HG02885 (cell line): ENCODE measurements around the gene PLXNA4.

Source experiments
- ATAC-seq: cut with Tn5 transposase; IDR thresholded peaks from one replicate; pipeline ENCODE4 v1.9.1; 2021; ENCODE audit warnings: mild to moderate bottlenecking; ENCODE audit not compliant: unreplicated experiment, poor library complexity

PLXNA4 gene

GRCh38 chr7:132376361-132377013 lies 199.8 kb downstream of the PLXNA4 start:
- no peak for ATAC-seq

GRCh38 chr7:132373879-132374278 lies 202.4 kb downstream of the PLXNA4 start:
- no peak for ATAC-seq

GRCh38 chr7:132373041-132373440 lies 203.2 kb downstream of the PLXNA4 start:
- no peak for ATAC-seq

- ATAC-seq = no peak
These were observed 204.3 kb downstream of the PLXNA4 start for GRCh38 chr7:132371948-132372347.

DNA sequence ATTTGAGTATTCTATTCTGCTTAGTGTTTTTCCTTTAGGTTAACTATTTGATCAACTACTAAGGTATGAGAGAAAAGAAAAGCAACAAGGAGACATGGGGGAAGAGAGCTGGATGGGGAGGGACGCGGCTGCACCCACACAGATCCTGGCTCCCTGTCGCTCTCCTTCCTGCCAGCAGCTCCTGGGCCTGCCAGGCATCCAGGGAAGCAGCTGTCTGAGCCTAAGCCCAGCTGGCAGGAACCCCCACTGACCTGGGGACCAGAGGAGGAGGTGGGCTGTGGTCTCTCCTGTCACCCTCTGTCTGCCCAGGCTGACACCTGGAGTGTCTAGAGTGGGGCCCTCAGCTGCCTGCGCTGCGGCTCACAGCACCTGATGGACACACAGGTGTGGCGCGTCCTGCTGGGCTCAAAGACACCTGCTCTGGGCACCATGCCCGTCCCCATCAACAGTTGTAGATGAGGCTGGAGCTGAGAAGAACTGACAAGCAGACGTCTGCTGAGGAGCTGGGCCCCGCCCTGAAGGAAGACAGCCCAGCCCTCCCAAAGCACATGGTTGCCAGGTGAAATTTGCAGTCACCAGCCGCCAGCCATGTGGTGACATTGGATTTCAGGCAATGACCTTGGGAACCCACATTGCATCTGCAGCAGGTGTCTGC lies 207.9 kb downstream of the PLXNA4 start:
- ATAC-seq = no peak

- no peak for ATAC-seq
These were observed 208.5 kb downstream of the PLXNA4 start for GRCh38 chr7:132367795-132368194.

DNA sequence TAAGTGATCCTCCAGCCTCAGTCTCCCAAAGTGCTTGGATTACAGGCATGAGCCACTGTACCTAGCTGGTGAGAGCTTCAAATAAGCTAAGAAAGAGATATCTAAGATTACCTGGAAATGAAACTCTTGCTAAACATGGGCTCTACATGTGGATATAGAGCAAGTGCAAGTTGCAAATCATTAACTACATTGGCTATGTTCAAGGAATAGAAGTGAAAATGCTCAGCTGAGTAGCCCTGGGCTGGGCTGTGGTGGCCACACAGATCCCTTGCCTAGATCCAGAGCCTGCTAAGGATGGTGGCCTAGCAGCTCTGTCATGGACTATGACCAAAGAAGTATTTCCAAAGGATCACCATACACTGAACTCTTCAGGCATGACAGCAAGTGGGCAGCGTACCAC lies 209.3 kb downstream of the PLXNA4 start:
- no peak for ATAC-seq

- ATAC-seq = no peak
These were observed 212.0 kb downstream of the PLXNA4 start for GRCh38 chr7:132364226-132364625.

DNA sequence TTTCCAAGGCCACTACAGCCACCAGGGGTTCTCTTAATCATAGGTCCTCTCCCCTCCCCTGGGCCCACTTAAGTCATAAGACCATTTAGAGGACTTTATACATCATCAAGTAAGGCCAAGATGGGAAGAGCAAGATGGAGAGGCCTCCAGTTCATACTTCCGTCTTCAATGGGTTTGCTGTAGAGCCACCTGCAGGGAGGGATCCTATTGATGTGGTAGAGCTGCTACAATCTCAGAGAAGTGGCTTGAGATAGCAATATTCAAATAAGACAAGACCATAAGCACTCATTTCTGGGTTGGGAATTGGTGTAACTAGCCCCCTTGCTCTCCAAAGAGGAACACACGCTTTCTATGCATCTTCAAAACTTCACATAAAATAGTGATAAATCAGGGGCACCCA lies 214.2 kb downstream of the PLXNA4 start:
- no peak for ATAC-seq

DNA sequence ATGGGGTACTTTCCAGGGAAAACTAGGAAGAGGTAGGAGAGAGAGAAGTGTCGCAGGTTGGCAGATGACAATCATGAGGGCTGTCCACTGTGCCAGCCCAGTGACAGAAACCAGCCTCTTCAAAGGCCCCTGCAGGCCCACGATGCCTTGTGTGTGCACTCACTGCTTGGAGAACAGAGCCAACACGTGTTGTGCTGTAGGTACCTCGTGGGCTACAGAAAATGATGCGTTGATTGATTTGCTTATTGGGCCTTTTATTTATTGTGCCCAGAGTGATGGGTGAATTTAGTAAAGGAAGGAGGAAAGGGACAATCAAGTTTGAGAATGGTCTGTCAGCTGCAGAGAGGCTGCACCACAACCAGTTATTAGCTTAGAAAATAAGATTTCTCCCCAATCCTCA lies 215.1 kb downstream of the PLXNA4 start:
- no peak for ATAC-seq

DNA sequence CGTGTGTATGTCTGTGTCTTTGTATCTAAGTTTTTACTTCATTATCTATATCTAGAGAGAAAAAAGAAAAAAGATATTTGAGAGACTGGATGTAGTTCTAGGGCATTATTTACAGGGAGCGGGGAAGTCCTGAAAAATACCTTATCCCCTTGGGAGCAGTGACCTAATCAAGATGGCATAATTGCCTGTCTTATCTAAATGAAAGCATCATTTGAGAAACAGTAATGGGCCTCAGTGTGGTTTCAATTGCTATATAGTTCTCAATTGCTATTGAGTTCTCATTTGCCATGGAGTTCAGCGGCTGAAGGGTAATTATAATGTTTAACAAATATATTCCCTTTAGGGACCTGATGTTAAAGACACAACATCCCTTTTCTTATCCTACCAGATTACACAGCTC lies 216.5 kb downstream of the PLXNA4 start:
- ATAC-seq = no peak

- ATAC-seq = no peak
These were observed 221.2 kb downstream of the PLXNA4 start for GRCh38 chr7:132355048-132355447.

- ATAC-seq = no peak
These were observed 221.7 kb downstream of the PLXNA4 start for GRCh38 chr7:132354527-132354926.

GRCh38 chr7:132353936-132354335 lies 222.3 kb downstream of the PLXNA4 start:
- no peak for ATAC-seq

GRCh38 chr7:132352800-132353199 lies 223.5 kb downstream of the PLXNA4 start:
- no peak for ATAC-seq

- no peak for ATAC-seq
These were observed 224.2 kb downstream of the PLXNA4 start for GRCh38 chr7:132351954-132352499.

- ATAC-seq = no peak
These were observed 225.5 kb downstream of the PLXNA4 start for GRCh38 chr7:132350741-132351140.

GRCh38 chr7:132349075-132349474 lies 227.2 kb downstream of the PLXNA4 start:
- ATAC-seq = no peak

DNA sequence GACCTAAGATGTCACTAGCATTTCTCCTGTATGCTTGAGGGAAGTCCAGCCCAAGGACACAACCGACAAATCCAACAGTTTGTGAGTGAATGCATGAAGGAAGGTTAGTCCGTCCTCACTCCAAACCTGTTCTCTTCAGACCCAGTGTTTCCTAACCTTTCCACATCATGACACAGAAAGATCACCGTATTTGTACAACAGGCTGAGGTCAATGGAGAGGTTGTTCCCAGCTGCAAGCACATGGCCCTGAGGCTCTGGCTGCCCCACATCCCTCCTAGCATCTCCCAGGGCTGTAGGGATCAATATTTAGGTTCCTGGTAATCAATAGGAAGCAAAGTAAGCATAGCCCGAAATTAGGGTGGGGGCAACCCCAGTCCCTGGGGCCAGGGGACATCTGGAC lies 227.9 kb downstream of the PLXNA4 start:
- ATAC-seq = no peak

- no peak for ATAC-seq
These were observed 228.4 kb downstream of the PLXNA4 start for GRCh38 chr7:132347858-132348257.

GRCh38 chr7:132347123-132347522 lies 229.1 kb downstream of the PLXNA4 start:
- ATAC-seq = no peak

- ATAC-seq = no peak
These were observed 230.6 kb downstream of the PLXNA4 start for GRCh38 chr7:132345543-132346129.
